T-helper 17 cell (primary cell): ENCODE data around the gene CLP1. TPM values are rescaled to one million over a fixed set of nuclear protein-coding genes. Genes with fewer than 3 reads are reported as not detected.
"Not testable (repeated sequence)": the region's sequence is repeated elsewhere in the genome, so short reads cannot be mapped to it uniquely, and the experiment has no call there.

Experiments used
- ATAC-seq: fragments of 150-1000 bp; cut with Tn5 transposase; 2 replicates; pipeline ENCODE4 v1.10.0; 2021; ENCODE audit warnings: mild to moderate bottlenecking, moderate library complexity
- DNase-seq, 3 donors: peaks; one replicate each; pipeline versions ENCODE4 v3.0.0 to v3.0.0-alpha.2; 2020 to 2021
- H3K9me3 ChIP-seq: one replicate; pipeline ENCODE4 v1.7.0; 2013; ENCODE audit warnings: low read length, mild to moderate bottlenecking; ENCODE audit not compliant: control insufficient read depth, poor library complexity, severe bottlenecking
- H3K27ac Mint-ChIP-seq: one replicate; pipeline ENCODE4 v1.8.0; 2022; ENCODE audit warnings: mild to moderate bottlenecking, moderate library complexity, mixed read lengths
- H3K27me3 Mint-ChIP-seq: one replicate; pipeline ENCODE4 v1.8.0; 2022; ENCODE audit warnings: mixed read lengths
- H3K36me3 Mint-ChIP-seq: one replicate; pipeline ENCODE4 v1.8.0; 2022; ENCODE audit warnings: low read depth, mixed read lengths
- H3K4me1 Mint-ChIP-seq: one replicate; pipeline ENCODE4 v1.8.0; 2022; ENCODE audit warnings: mild to moderate bottlenecking, mixed read lengths
- H3K4me3 Mint-ChIP-seq: one replicate; pipeline ENCODE4 v1.8.0; 2022; ENCODE audit warnings: mild to moderate bottlenecking, moderate library complexity, mixed read lengths
- total RNA-seq, 4 donors: library from RNA in 2 of 4; stranded (reverse) in 2 of 4; gene quantifications; one replicate each; pipeline ENCODE4 v1.2.3 and lab custom pipeline; 2022 to 2026

Gene CLP1
- total RNA-seq, 2 donors from 2014 or later, result 11.7 to 22.7 TPM

DNA sequence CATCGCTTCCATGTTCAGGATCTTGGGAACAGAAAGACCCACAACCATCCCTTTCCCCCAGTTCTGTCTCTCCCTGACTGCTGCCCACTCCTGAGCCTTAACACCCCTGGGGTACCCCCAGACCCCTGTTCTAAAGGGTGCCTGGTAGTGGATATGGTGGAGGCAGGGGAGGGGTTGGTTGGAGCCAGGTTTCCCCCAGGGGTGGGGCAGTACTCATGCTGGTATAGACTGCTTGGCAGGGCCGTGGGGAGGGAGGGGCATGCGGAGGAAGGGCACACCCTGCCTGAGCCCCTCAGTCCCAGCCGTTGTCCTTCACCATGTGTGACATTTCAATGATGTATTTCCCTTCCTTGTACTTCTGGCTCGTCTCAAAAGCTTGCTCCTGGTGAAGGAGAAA is 11.9 kb upstream of the CLP1 start:
- Mint-ChIP-seq H3K36me3 (peaks cover 4% of the 10 kb centered on the region), H3K4me1 (peaks cover 28% of the 10 kb centered on the region), H3K27ac (peak overlapping the region; percentile 24), H3K27me3 (peaks cover 66% of the 10 kb centered on the region), H3K4me3 (no peak overlapping the region)
- H3K9me3 ChIP-seq, result no peaks in the 10 kb centered on the region
- DNase-seq, result no peak
- no peak for ATAC-seq

DNA sequence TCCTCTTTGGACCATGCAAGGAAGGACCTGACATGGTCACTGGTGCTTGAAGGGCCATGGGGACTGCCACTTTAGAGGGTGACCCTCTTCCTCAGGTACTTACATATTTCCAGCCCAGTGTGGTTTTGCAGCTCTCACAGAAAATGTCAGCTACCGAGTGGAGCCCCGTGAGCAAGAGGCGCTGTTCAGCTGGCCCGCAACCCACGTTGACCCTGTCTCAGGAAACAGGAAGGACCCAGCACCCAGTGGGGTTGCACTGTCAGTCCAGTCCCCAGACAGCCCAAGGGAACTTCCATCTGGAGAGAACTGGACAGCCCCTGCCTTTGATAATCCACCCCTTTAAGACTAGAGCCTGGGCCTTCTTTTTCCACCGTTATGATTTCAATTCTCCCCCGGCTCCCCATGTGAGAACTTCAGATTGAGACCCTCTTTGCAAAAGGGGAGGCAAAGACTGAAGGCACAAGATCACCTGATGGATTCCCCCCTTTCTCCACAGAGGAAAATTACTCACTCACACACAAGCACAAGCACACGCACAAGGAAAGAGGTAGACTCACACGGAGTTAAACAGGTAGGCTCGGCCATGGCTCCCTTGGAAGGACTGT is 11.3 kb upstream of the CLP1 start:
- peaks cover 66% of the 10 kb centered on the region for H3K27me3 Mint-ChIP-seq

DNA sequence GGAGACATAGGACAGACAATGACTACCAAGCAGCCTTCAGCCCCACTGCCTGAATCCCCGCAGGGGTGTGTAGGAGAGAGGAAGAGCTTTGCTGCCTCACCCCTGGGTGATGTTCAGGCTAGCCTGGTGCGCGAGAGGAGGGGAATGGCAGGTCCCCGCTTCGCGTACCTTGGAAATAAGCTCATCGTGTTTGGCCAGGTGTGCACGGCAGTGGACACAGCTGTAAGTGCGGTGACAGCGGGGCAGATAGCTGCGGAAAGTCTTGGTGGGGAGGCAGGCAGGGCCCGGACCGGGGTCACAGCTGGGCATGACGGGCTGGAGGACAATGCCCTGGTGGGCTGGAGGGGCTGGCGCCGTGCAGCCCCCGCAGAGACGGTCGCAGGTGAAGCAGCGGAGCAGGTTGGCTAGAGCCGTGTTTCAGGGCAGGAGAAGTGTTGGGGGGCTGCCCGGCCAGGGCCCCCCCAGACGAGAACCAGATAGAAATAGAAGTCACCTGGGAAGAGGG is 10.7 kb upstream of the CLP1 start:
- H3K36me3 Mint-ChIP-seq, result peaks cover 4% of the 10 kb centered on the region
- no peak for DNase-seq
- H3K27me3 Mint-ChIP-seq, result peaks cover 66% of the 10 kb centered on the region
- H3K9me3 ChIP-seq, result no peaks in the 10 kb centered on the region
- ATAC-seq, result no peak
- H3K4me3 Mint-ChIP-seq, result no peak overlapping the region
- peak overlapping the region; percentile 29 for H3K27ac Mint-ChIP-seq
- peaks cover 28% of the 10 kb centered on the region for H3K4me1 Mint-ChIP-seq

More for the DNA sequence above, 11.3 kb upstream of the CLP1 start:
- H3K27ac Mint-ChIP-seq, result peak overlapping the region; percentile 29
- H3K36me3 Mint-ChIP-seq, result peaks cover 4% of the 10 kb centered on the region
- DNase-seq, result no peak
- H3K9me3 ChIP-seq, result no peaks in the 10 kb centered on the region
- H3K4me1 Mint-ChIP-seq, result peaks cover 28% of the 10 kb centered on the region
- ATAC-seq, result no peak
- no peak overlapping the region for H3K4me3 Mint-ChIP-seq

DNA sequence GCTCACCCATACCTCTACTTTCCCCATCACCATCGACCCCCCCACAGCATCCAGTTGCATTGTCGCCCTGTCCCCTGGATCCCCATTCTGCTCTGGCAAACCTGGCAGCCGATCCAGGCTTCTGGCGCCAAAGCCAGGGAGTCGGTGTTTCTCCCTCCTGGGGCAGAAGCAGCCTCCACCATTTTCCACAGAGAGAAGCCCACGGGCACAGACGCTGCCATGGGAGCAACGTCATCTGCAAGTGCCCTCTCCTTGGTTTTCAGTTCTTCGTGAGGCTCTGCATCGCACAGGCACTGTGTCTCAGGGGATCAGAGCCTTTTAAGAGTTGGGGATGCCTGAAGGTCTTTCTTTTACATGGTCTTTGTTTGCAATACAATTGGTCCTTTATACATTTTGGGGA is 10.2 kb upstream of the CLP1 start:
- H3K4me3 Mint-ChIP-seq, result peak overlapping the region; percentile 31
- peak overlapping the region; percentile 88 for H3K27ac Mint-ChIP-seq
- peaks cover 4% of the 10 kb centered on the region for H3K36me3 Mint-ChIP-seq
- no peak for DNase-seq
- ATAC-seq, result no peak
- peaks cover 28% of the 10 kb centered on the region for H3K4me1 Mint-ChIP-seq
- peaks cover 66% of the 10 kb centered on the region for H3K27me3 Mint-ChIP-seq
- H3K9me3 ChIP-seq, result no peaks in the 10 kb centered on the region

DNA sequence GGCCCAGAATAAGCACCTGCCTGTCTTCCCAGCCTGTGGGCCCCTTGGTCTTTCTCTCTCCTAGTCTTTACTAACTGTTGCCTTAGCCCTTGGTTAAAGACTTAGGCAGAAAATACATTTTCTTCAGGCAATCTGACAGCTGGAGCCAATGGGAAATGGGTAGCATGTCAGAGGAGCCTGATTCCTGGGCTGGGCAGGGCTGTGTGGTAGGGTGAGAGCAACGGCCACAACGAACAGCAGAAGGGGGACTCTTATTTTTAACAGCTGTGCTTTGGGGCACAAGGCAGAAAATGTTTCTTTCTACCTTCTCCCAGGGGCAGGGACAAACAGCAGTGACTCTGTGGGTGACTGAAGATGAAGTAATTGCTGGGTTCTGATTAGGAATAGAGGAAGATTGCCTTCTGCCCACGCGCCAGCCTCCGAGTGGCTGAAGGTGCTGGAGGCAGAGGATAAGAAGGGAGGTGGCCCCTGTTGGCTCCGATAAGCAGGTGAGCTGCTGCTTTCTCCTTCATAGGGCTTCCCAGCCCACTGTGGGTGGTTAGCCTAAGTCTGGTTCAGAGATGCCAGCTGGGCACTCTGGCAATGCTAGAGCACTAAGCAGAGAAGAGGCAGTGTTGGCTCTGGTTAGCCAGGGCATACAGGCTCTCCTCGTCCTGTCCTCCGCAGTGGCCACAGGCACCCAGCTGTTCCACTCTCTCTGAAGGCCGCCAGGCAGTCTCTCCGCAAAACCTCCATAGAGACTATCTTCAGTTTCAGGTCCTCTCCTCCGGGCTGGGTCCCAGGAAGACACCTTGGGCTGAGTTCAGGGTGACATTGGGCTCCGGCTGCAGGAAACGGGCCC is 9.4 kb upstream of the CLP1 start:
- Mint-ChIP-seq H3K4me1 (peaks cover 28% of the 10 kb centered on the region), H3K4me3 (peak overlapping the region; percentile 88), H3K27me3 (peaks cover 61% of the 10 kb centered on the region), H3K27ac (peak overlapping the region; percentile 88), H3K36me3 (peaks cover 4% of the 10 kb centered on the region)
- DNase-seq, result no peak
- H3K9me3 ChIP-seq, result no peaks in the 10 kb centered on the region
- ATAC-seq, result no peak

DNA sequence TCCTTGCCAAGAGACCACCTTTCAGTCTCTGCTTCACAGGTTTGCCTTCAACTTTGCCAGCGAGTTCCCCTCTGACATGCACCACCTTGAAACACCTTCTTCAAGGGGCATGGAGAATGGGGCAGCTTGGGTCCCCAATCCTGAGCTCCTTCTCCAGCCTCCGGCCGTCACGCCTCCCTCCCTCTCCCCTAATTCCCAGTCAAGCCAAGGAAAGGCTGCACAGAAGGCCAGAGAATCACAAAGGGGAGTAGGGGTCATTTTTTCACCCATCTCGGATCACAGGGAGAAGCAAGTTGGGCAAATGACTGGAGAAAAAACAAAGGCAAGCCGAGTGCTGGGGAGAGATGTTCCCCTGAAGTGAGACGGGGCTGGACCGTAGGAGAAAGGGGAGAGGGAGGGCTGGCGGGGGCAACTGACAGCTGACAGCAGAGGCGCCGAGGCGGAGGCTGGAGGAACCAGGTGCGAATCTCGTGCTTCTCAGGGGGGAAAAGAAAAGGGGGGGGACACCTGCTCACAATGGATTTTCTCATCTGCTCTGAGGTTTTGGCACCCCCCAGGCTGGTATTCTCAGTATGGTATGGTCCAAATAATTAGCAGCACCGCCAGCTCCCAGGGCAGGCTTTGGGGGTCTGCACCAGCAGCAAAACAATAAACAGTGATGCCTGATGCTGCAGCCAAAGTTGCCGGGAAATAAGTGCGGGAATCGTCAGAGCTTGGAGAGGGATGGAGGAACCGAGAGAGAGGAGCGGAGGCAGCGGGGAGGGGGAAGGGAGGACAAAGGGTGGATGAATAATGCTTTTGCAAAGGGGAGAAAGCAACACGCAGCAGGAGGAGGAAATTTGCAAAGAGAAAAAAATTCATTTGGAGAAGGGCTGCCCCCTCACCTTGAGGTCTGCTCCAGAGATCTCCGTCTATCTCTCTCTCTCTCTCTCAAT is 8.5 kb upstream of the CLP1 start:
- DNase-seq, result no peak

DNA sequence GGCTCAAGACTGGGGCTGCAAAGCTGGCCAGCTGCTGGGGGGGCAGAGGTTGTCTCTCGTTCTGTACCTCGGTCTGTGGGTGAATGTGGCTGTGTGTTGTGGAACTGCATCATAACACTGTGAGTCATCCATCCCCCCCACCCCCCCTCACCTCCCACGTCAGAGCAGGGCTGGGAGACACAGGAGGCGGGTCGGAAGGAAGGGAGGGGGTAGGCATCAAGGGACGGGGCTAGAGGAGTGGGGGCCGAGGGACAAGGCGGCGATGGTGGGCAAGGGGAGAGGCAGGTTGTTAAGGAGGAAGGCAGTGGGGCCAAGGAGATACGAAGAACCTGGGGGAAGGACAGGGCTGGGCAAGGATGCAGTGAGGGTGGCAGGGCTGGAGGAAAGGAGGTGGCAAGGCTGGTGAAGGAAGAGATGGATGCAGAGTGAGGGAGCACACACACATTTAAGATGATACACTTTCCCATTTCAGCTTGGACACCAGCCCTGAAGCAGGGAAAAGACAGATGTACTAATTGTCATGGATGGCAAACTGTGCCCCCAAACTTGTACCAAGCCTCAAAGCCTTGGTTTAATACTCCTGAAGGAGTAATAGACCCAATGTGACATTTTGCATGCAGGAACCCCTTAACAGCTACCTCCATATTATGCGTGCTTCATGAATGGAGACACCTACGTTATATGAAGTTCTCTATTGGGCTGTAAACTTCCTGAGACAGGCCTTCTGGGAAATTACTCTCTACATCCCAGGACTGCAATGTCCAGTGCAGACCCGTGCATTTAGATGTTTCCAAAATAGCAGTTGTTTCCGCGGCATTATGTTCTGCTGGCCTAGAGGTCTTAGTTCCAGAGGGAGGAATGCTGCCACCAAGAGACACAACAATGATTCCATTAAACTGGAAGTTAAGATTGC is 7.5 kb upstream of the CLP1 start, which contains the start of gene YPEL4:
TSS of gene YPEL4 (minus strand) at position 87 of the 913 bp plus-strand sequence. CDS start 2,805 bp downstream, outside the sequence.
- peak; percentile 42 to 65 (median 44) for DNase-seq
- Mint-ChIP-seq H3K4me1 (peaks cover 30% of the 10 kb centered on the region), H3K4me3 (peak within 1 kb of the TSS; percentile 88), H3K27ac (peak within 1 kb of the TSS; percentile 88), H3K36me3 (peaks cover 4% of the 10 kb centered on the region), H3K27me3 (peaks cover 43% of the 10 kb centered on the region)
- peak; percentile 84 for ATAC-seq
- H3K9me3 ChIP-seq, result no peaks in the 10 kb centered on the region

More for the DNA sequence above, 8.5 kb upstream of the CLP1 start:
- no peaks in the 10 kb centered on the region for H3K9me3 ChIP-seq
- Mint-ChIP-seq H3K4me3 (peak overlapping the region; percentile 88), H3K36me3 (peaks cover 4% of the 10 kb centered on the region), H3K4me1 (peaks cover 28% of the 10 kb centered on the region), H3K27me3 (peaks cover 52% of the 10 kb centered on the region), H3K27ac (peak overlapping the region; percentile 88)
- ATAC-seq, result peak; percentile 1

DNA sequence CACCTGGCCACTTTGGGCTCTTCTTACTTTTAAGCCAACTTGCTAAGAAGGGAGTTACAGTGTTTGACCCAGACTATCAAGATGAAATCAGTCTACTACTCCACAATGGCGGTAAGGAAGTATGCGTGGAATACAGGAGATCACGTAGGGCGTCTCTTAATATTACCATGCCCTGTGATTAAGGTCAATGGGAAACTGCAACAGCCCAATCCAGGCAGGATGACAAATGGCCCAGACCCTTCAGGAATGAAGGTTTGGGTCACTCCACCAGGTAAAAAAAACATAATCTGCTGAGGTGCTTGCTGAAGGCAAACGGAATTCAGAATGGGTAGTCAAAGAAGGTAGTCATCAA is 6.8 kb upstream of the CLP1 start:
- Mint-ChIP-seq H3K4me3 (no peak overlapping the region), H3K27ac (peak overlapping the region; percentile 88), H3K4me1 (peaks cover 30% of the 10 kb centered on the region), H3K27me3 (peaks cover 36% of the 10 kb centered on the region), H3K36me3 (peaks cover 4% of the 10 kb centered on the region)
- H3K9me3 ChIP-seq, result no peaks in the 10 kb centered on the region
- DNase-seq (no peak), ATAC-seq (no peak)

DNA sequence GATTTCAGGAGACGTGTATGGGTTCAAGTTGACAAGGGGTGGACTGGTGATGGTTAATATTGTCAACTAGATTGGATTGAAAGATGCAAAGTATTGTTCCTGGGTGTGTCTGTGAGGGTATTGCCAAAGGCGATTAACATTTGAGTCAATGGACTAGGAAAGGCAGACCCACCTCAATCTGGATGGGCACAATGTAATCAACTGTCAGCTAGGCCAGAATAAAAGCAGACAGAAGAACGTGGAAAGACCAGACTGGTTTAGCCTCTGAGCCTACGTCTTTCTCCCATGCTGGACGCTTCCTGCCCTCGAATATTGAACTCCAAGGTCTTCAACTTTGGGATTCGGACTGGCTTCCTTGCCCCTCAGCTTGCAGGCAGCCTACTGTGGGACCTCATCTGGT is 6.2 kb upstream of the CLP1 start:
- H3K27ac Mint-ChIP-seq, result peak overlapping the region; percentile 88
- H3K4me3 Mint-ChIP-seq, result no peak overlapping the region
- H3K27me3 Mint-ChIP-seq, result peaks cover 30% of the 10 kb centered on the region
- ATAC-seq (no peak), DNase-seq (no peak)
- no peaks in the 10 kb centered on the region for H3K9me3 ChIP-seq
- H3K36me3 Mint-ChIP-seq, result peaks cover 4% of the 10 kb centered on the region
- peaks cover 30% of the 10 kb centered on the region for H3K4me1 Mint-ChIP-seq

DNA sequence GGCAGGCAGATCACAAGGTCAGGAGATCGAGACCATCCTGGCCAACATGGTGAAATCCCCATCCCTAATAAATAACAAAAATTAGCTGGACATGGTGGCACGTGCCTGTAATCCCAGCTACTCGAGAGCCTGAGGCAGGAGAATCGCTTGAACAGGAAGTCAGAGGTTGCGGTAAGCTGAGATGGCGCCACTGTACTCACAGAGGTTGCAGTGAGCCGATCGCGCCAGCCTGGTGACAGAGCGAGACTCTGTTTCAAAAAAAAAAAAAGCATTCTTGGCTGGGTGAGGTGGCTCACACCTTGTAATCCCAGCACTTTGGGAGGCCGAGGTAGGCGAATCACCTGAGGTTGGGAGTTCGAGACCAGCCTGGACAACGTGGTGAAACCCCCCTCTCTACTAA is 5.3 kb upstream of the CLP1 start:
- H3K27me3 Mint-ChIP-seq, result peaks cover 21% of the 10 kb centered on the region
- peaks cover 27% of the 10 kb centered on the region for H3K4me1 Mint-ChIP-seq
- H3K27ac Mint-ChIP-seq, result peak overlapping the region; percentile 86
- H3K4me3 Mint-ChIP-seq, result peak overlapping the region; percentile 45
- H3K36me3 Mint-ChIP-seq, H3K9me3 ChIP-seq, DNase-seq: not testable (repeated sequence)
- ATAC-seq, result peak; percentile 25

DNA sequence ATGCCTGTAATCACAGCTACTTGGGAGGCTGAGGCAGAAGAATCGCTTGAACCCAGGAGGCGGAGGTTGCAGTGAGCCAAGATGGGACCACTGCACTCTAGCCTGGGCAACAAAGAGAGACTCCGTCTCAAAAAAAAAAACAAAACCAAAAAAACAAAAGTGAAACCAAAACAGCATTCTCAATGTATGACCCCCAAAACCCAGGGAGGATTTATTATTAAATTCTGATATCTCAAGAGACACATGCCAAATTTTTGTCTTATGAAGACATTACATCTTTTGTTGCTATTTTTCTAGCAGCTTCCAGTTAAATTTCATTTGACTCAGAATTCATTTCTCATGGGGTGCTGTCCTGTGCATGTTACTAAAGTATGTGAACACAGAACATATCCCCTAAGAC is 4.9 kb upstream of the CLP1 start:
- no peak for ATAC-seq
- peaks cover 28% of the 10 kb centered on the region for H3K4me1 Mint-ChIP-seq
- H3K27ac Mint-ChIP-seq, result peak overlapping the region; percentile 86
- H3K27me3 Mint-ChIP-seq, result peaks cover 17% of the 10 kb centered on the region
- H3K36me3 Mint-ChIP-seq, result peaks cover 2% of the 10 kb centered on the region
- peak overlapping the region; percentile 45 for H3K4me3 Mint-ChIP-seq
- no peaks in the 10 kb centered on the region for H3K9me3 ChIP-seq
- no peak for DNase-seq

DNA sequence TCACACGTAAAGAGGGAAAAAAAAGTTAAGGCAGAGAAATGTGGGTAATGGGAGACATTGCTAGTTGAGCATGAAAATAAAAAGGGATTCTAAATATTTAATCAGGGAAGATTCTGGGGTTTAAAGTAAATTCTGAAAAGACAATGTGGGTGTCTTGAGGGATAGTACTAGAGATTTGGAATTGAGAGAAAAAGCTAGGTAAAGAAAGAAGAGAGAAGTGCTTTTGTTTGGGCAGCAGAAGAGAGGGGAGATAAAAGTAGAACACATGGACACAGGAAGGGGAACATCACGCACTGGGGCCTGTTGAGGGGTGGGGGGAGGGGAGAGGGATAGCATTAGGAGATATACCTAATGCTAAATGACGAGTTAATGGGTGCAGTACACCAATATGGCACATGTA is 4.4 kb upstream of the CLP1 start:
- H3K36me3 Mint-ChIP-seq, result peaks cover 3% of the 10 kb centered on the region
- DNase-seq (no peak), ATAC-seq (no peak)
- peak overlapping the region; percentile 86 for H3K27ac Mint-ChIP-seq
- peaks cover 26% of the 10 kb centered on the region for H3K4me1 Mint-ChIP-seq
- no peak overlapping the region for H3K4me3 Mint-ChIP-seq
- H3K27me3 Mint-ChIP-seq, result peaks cover 12% of the 10 kb centered on the region
- no peaks in the 10 kb centered on the region for H3K9me3 ChIP-seq
